ENCODE results near the gene IP6K1.

Gene IP6K1

GRCh38 chr3:49801160-49801559 lies 14.8 kb upstream of the IP6K1 start:
- no peak for DNase-seq (ENCODE audit: insufficient read length, low spot score)
- FAIRE-seq: no peak
- TF ChIP-seq, protein P1, sequence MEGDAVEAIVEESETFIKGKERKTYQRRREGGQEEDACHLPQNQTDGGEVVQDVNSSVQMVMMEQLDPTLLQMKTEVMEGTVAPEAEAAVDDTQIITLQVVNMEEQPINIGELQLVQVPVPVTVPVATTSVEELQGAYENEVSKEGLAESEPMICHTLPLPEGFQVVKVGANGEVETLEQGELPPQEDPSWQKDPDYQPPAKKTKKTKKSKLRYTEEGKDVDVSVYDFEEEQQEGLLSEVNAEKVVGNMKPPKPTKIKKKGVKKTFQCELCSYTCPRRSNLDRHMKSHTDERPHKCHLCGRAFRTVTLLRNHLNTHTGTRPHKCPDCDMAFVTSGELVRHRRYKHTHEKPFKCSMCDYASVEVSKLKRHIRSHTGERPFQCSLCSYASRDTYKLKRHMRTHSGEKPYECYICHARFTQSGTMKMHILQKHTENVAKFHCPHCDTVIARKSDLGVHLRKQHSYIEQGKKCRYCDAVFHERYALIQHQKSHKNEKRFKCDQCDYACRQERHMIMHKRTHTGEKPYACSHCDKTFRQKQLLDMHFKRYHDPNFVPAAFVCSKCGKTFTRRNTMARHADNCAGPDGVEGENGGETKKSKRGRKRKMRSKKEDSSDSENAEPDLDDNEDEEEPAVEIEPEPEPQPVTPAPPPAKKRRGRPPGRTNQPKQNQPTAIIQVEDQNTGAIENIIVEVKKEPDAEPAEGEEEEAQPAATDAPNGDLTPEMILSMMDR (IDR thresholded peaks at IDR 0.05; ENCODE audit: insufficient read depth, missing control alignments): no peak

- FAIRE-seq (no peak), DNase-seq (ENCODE audit: insufficient read length, low spot score) (no peak)
- TF ChIP-seq, protein P1 (IDR thresholded peaks at IDR 0.05; ENCODE audit: insufficient read depth, missing control alignments): no peak
These were observed 13.4 kb upstream of the IP6K1 start, which contains the start of gene CDHR4 for GRCh38 chr3:49799761-49800160. TSS of gene CDHR4 (minus strand) at chr3:49799873. CDS start at chr3:49799812, 61 bp downstream.

DNA sequence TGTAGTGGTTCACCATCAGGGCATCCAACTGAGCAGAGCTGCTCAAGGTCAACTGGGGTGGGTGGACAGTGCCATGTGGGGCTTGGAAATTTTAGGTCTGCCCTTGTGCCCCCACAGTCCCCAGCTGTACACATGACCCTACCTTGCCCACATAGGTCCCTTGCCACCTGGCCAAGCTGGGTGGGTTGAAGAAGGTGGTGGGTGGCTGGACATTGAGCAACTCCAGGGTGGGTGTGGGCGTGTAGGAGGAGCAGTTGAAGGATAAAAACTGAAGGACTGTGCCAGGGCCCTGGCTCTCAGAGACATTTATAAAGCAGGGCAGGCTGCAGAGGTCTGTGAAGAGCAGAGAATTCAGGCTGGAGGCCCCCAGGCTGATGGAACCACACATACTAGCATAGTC lies 12.8 kb upstream of the IP6K1 start:
- DNase-seq (ENCODE audit: insufficient read length, low spot score) (no peak), FAIRE-seq (no peak)
- TF ChIP-seq, protein P1 (IDR thresholded peaks at IDR 0.05; ENCODE audit: insufficient read depth, missing control alignments): no peak

GRCh38 chr3:49794926-49795905 lies 8.9 kb upstream of the IP6K1 start:
- no peak for FAIRE-seq
- peak; percentile 11 for DNase-seq (ENCODE audit: insufficient read length, low spot score)
- TF ChIP-seq, protein P1 (IDR thresholded peaks at IDR 0.05; ENCODE audit: insufficient read depth, missing control alignments): no peak

DNA sequence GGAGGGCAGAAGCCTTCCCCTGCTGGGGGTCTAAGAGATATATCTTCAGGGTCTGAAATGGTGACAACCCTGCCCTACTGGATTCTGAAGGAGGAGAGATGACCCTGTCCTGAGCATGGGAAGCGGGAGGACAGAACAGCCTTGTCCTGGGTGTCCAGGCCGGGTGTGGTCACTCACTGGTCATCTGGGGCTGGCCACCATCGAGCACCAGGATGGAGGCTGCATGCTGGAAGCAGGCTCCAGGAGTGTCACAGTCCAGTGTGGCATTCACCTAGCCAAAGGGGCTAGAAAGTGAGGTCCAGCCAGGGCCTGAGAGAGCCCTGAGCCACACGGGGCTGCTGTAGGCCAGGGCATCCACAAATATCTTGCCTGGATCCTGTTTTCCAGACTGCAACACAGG lies 8.1 kb upstream of the IP6K1 start:
- TF ChIP-seq, protein P1 (IDR thresholded peaks at IDR 0.05; ENCODE audit: insufficient read depth, missing control alignments): no peak
- FAIRE-seq (no peak), DNase-seq (ENCODE audit: insufficient read length, low spot score) (peak; percentile 12)

GRCh38 chr3:49793486-49794085 lies 7.2 kb upstream of the IP6K1 start:
- FAIRE-seq (no peak), DNase-seq (ENCODE audit: insufficient read length, low spot score) (peak; percentile 13)
- TF ChIP-seq, protein P1 (IDR thresholded peaks at IDR 0.05; ENCODE audit: insufficient read depth, missing control alignments): no peak

All from D721Med (cell line).